Right renal cortex interstitium (tissue), 3 donors: ENCODE data around the gene STIM2. TPM values are rescaled to one million over a fixed set of nuclear protein-coding genes. Genes with fewer than 3 reads are reported as not detected.
"Not testable (repeated sequence)": the region's sequence is repeated elsewhere in the genome, so short reads cannot be mapped to it uniquely, and the experiment has no call there.

ENCODE experiments used
- DNase-seq, 3 donors: peaks; one replicate each; pipeline ENCODE4 v3.0.0-alpha.2; 2013; ENCODE audit warnings: low read depth in 3 of 3, low spot score in 2 of 3
- polyA plus RNA-seq, 3 donors: library from polyadenylated mRNA; unstranded; fragments of 120-200 nt; gene quantifications; one replicate each; pipeline ENCODE4 v1.2.1, GENCODE V29; 2013; ENCODE audit not compliant: insufficient read length in 3 of 3

The STIM2 gene
- polyA plus RNA-seq, result 10 to 100 TPM; 37.5 to 40.3 (median 38.7) TPM

GRCh38 chr4:26860157-26860921 lies at the start of gene STIM2:
Gene STIM2, plus strand, starts transcription at chr4:26860841.
- peak; percentile 93 to 95 (median 93) for DNase-seq

- not testable (repeated sequence) for DNase-seq
These were observed 49.1 kb upstream of the STIM2 start for GRCh38 chr4:26811571-26811970.

GRCh38 chr4:26812049-26812714 lies 48.5 kb upstream of the STIM2 start:
- DNase-seq, result no peak

GRCh38 chr4:26813698-26814097 lies 46.9 kb upstream of the STIM2 start:
- no peak for DNase-seq

GRCh38 chr4:26815199-26815598 lies 45.4 kb upstream of the STIM2 start:
- DNase-seq, result no peak

- DNase-seq, result no peak
These were observed 44.9 kb upstream of the STIM2 start for GRCh38 chr4:26815706-26816105.

- no peak for DNase-seq
These were observed 41.6 kb upstream of the STIM2 start for GRCh38 chr4:26819026-26819425.

- no peak for DNase-seq
These were observed 41.1 kb upstream of the STIM2 start for GRCh38 chr4:26819478-26820095.

GRCh38 chr4:26820346-26820745 lies 40.3 kb upstream of the STIM2 start:
- DNase-seq, result no peak

- no peak for DNase-seq
These were observed 39.6 kb upstream of the STIM2 start for GRCh38 chr4:26821031-26821430.

GRCh38 chr4:26821677-26822503 lies 38.8 kb upstream of the STIM2 start:
- DNase-seq, result no peak

- DNase-seq, result no peak
These were observed 38.1 kb upstream of the STIM2 start for GRCh38 chr4:26822546-26822945.

- not testable (repeated sequence) for DNase-seq
These were observed 37.7 kb upstream of the STIM2 start for GRCh38 chr4:26822974-26823373.

GRCh38 chr4:26823583-26823982 lies 37.1 kb upstream of the STIM2 start:
- DNase-seq, result no peak

GRCh38 chr4:26824667-26825066 lies 36.0 kb upstream of the STIM2 start:
- DNase-seq, result no peak

- DNase-seq, result no peak
These were observed 33.9 kb upstream of the STIM2 start for GRCh38 chr4:26826721-26827120.

GRCh38 chr4:26827336-26827735 lies 33.3 kb upstream of the STIM2 start:
- DNase-seq, result not testable (repeated sequence)

- no peak for DNase-seq
These were observed 32.8 kb upstream of the STIM2 start for GRCh38 chr4:26827798-26828197.

GRCh38 chr4:26829018-26829417 lies 31.6 kb upstream of the STIM2 start:
- no peak for DNase-seq

GRCh38 chr4:26830033-26830432 lies 30.6 kb upstream of the STIM2 start:
- no peak for DNase-seq

GRCh38 chr4:26830701-26831100 lies 29.9 kb upstream of the STIM2 start:
- no peak for DNase-seq
